H9 (cell line): ENCODE data around the gene OGFOD3. TPM values are rescaled to one million over a fixed set of nuclear protein-coding genes. Genes with fewer than 3 reads are reported as not detected.

Experiments used
- DNase-seq: peaks from one replicate; pipeline ENCODE4 v3.0.0-alpha.2; 2017
- H2AFZ ChIP-seq: one replicate; pipeline ENCODE4 v1.6.1; 2013; ENCODE audit warnings: mild to moderate bottlenecking, low read length, control low read depth, moderate library complexity
- H2AK5ac ChIP-seq: 2 replicates; pipeline ENCODE4 v1.6.1; 2013; ENCODE audit warnings: low read length, control low read depth, mixed read lengths; ENCODE audit not compliant: insufficient read length
- H2BK120ac ChIP-seq: one replicate; pipeline ENCODE4 v1.6.1; 2013; ENCODE audit warnings: low read depth, mild to moderate bottlenecking, low read length, control low read depth, inconsistent platforms; ENCODE audit not compliant: poor library complexity, severe bottlenecking
- H2BK12ac ChIP-seq: 2 replicates; pipeline ENCODE4 v1.6.1; 2013; ENCODE audit warnings: low read length, control low read depth, mixed read lengths, low read depth; ENCODE audit not compliant: insufficient read length
- H2BK15ac ChIP-seq: 2 replicates; pipeline ENCODE4 v1.6.1; 2013; ENCODE audit warnings: low read depth, low read length, control low read depth
- H2BK20ac ChIP-seq: one replicate; pipeline ENCODE4 v1.6.1; 2013; ENCODE audit warnings: low read depth, mild to moderate bottlenecking, low read length, control low read depth, inconsistent platforms; ENCODE audit not compliant: poor library complexity, severe bottlenecking
- H2BK5ac ChIP-seq: 2 replicates; pipeline ENCODE4 v1.6.1; 2013; ENCODE audit warnings: low read length, control low read depth, mixed read lengths; ENCODE audit not compliant: insufficient read length
- H3K14ac ChIP-seq: 2 replicates; pipeline ENCODE4 v1.6.1; 2013; ENCODE audit warnings: low read length, control low read depth; ENCODE audit not compliant: insufficient read depth
- H3K18ac ChIP-seq: 2 replicates; pipeline ENCODE4 v1.6.1; 2013; ENCODE audit warnings: low read depth, mild to moderate bottlenecking, mixed read lengths, low read length, control low read depth; ENCODE audit not compliant: insufficient read length
- H3K23ac ChIP-seq: 2 replicates; pipeline ENCODE4 v1.6.1; 2013; ENCODE audit warnings: low read length, control low read depth, mixed read lengths, low read depth; ENCODE audit not compliant: insufficient read length
- H3K23me2 ChIP-seq: 2 replicates; pipeline ENCODE4 v1.6.1; 2013; ENCODE audit warnings: low read depth, mild to moderate bottlenecking, mixed read lengths, low read length, control low read depth; ENCODE audit not compliant: insufficient read length, poor library complexity, severe bottlenecking
- H3K27ac ChIP-seq: 2 replicates; pipeline ENCODE4 v1.5.1; 2013; ENCODE audit warnings: low read length, control low read depth, mixed read lengths, low read depth; ENCODE audit not compliant: insufficient read length
- H3K27me3 ChIP-seq: 2 replicates; pipeline ENCODE4 v1.6.1; 2013; ENCODE audit warnings: low read length, control low read depth, inconsistent platforms; ENCODE audit not compliant: insufficient read depth
- H3K4ac ChIP-seq: 2 replicates; pipeline ENCODE4 v1.6.1; 2013; ENCODE audit warnings: low read depth, mild to moderate bottlenecking, control low read depth, inconsistent platforms, low read length, moderate library complexity
- H3K4me1 ChIP-seq: 2 replicates; pipeline ENCODE4 v1.6.1; 2013; ENCODE audit warnings: low read length, control low read depth, inconsistent platforms; ENCODE audit not compliant: insufficient read depth
- H3K4me2 ChIP-seq: 2 replicates; pipeline ENCODE4 v1.6.1; 2013; ENCODE audit warnings: low read length, control low read depth, mixed read lengths; ENCODE audit not compliant: insufficient read length, insufficient read depth
- H3K56ac ChIP-seq: 2 replicates; pipeline ENCODE4 v1.6.1; 2013; ENCODE audit warnings: low read depth, mild to moderate bottlenecking, mixed read lengths, low read length, control low read depth; ENCODE audit not compliant: insufficient read length
- H3K79me1 ChIP-seq: 2 replicates; pipeline ENCODE4 v1.6.1; 2013; ENCODE audit warnings: low read depth, mild to moderate bottlenecking, moderate library complexity, low read length, control low read depth, inconsistent platforms; ENCODE audit not compliant: insufficient read depth, poor library complexity, severe bottlenecking
- H3K79me2 ChIP-seq: 2 replicates; pipeline ENCODE4 v1.6.1; 2013; ENCODE audit warnings: low read length, control low read depth, inconsistent platforms; ENCODE audit not compliant: insufficient read depth
- H3K9ac ChIP-seq: 2 replicates; pipeline ENCODE4 v1.6.1; 2013; ENCODE audit warnings: low read length, control low read depth, mixed read lengths; ENCODE audit not compliant: insufficient read length; ENCODE audit errors: extremely low read depth
- H3K9me3 ChIP-seq: one replicate; pipeline ENCODE4 v1.6.1; 2013; ENCODE audit warnings: low read depth, low read length, inconsistent platforms; ENCODE audit not compliant: control insufficient read depth
- H3T11ph ChIP-seq: one replicate; pipeline ENCODE4 v1.6.1; 2013; ENCODE audit warnings: mild to moderate bottlenecking, low read length, control low read depth, inconsistent platforms
- H4K20me1 ChIP-seq: one replicate; pipeline ENCODE4 v1.6.1; 2013; ENCODE audit not compliant: control insufficient read depth, insufficient read length, insufficient read depth
- H4K5ac ChIP-seq: 2 replicates; pipeline ENCODE4 v1.6.1; 2013; ENCODE audit warnings: low read depth, mild to moderate bottlenecking, mixed read lengths, low read length, control low read depth; ENCODE audit not compliant: insufficient read length
- H4K8ac ChIP-seq: replicated peaks from 2 replicates; pipeline ENCODE4 v1.6.1; 2013; ENCODE audit warnings: low read length, control low read depth, mixed read lengths, low read depth; ENCODE audit not compliant: insufficient read length
- H4K91ac ChIP-seq: 2 replicates; pipeline ENCODE4 v1.6.1; 2013; ENCODE audit warnings: low read depth, mild to moderate bottlenecking, moderate library complexity, mixed read lengths, low read length, control low read depth; ENCODE audit not compliant: insufficient read length
- H3K27ac Mint-ChIP-seq, 3 experiments: 2 replicates in 2 of 3; 3 replicates in 1 of 3; pipeline ENCODE4 v1.8.0; 2020 to 2021; ENCODE audit warnings: mixed read lengths in 3 of 3, mild to moderate bottlenecking in 1 of 3, moderate library complexity in 1 of 3
- H3K27me3 Mint-ChIP-seq: 2 replicates; pipeline ENCODE4 v1.8.0; 2021; ENCODE audit warnings: low read depth, mild to moderate bottlenecking, moderate library complexity, mixed read lengths
- H3K36me3 Mint-ChIP-seq, 3 experiments: 2 replicates in 2 of 3; 3 replicates in 1 of 3; pipeline ENCODE4 v1.8.0; 2020 to 2021; ENCODE audit warnings: low read depth in 3 of 3, mixed read lengths in 3 of 3; ENCODE audit not compliant: insufficient read depth in 1 of 3
- H3K4me1 Mint-ChIP-seq, 2 experiments: 2 replicates each; pipeline ENCODE4 v1.8.0; 2020; ENCODE audit warnings: mixed read lengths in 2 of 2
- H3K4me3 Mint-ChIP-seq, 2 experiments: 2 replicates in 1 of 2; 3 replicates in 1 of 2; pipeline ENCODE4 v1.8.0; 2020 to 2021; ENCODE audit warnings: mild to moderate bottlenecking in 2 of 2, mixed read lengths in 2 of 2, moderate library complexity in 1 of 2
- H3K9me3 Mint-ChIP-seq, 2 experiments: 2 replicates in 1 of 2; 3 replicates in 1 of 2; pipeline ENCODE4 v1.8.0; 2020; ENCODE audit warnings: mild to moderate bottlenecking in 2 of 2, mixed read lengths in 2 of 2, moderate library complexity in 1 of 2
- CTCF ChIP-seq: fragments of 200-600 bp; sonication (generic); conservative IDR thresholded peaks from 3 replicates; pipeline ENCODE4 v1.8.0; 2021; ENCODE audit warnings: antibody characterized with exemption, mild to moderate bottlenecking
- WGBS: extraction: QIAGEN DNeasy Blood & Tissue Kit; methylation state at CpG from one replicate; pipeline ENCODE4 v1.1.7; 2013; ENCODE audit warnings: missing lambda C conversion rate, low lambda C conversion rate, mixed read lengths; ENCODE audit not compliant: insufficient read length; ENCODE audit errors: extremely low coverage; 5-methylcytosine and 5-hydroxymethylcytosine counted together
- total RNA-seq: library from RNA; stranded (reverse); gene quantifications from 2 replicates; pipeline ENCODE4 v1.2.1, GENCODE V29; 2021

Gene OGFOD3
- total RNA-seq, 1 experiment from 2014 or later, result 27.8 TPM

- Histone ChIP-seq H3K9me3 (no peaks in the 10 kb centered on the region), H4K8ac (no peak overlapping the region), H2BK12ac (no peak overlapping the region), H3K14ac (no peak overlapping the region), H3K56ac (no peak overlapping the region), H2BK15ac (no peak overlapping the region), H2BK5ac (no peak overlapping the region), H3K79me2 (no peaks in the 10 kb centered on the region), H3K27me3 (no peaks in the 10 kb centered on the region), H4K20me1 (no peaks in the 10 kb centered on the region), H2BK20ac (no peak overlapping the region), H3K4me2 (no peak overlapping the region), H3K4ac (no peak overlapping the region), H3K9ac (no peak overlapping the region), H3K27ac (no peak overlapping the region), H3K4me1 (no peaks in the 10 kb centered on the region), H3K23ac (no peak overlapping the region), H2BK120ac (no peak overlapping the region), H2AK5ac (no peak overlapping the region), H3T11ph (no peak overlapping the region), H3K23me2 (no peaks in the 10 kb centered on the region), H3K79me1 (no peaks in the 10 kb centered on the region), H3K18ac (no peak overlapping the region), H4K91ac (no peak overlapping the region), H2AFZ (no peak overlapping the region), H4K5ac (no peak overlapping the region)
- no peak for TF ChIP-seq CTCF
- no peaks in the 10 kb centered on the region for H3K9me3 Mint-ChIP-seq
- peaks cover 2 to 23% (median 20%) of the 10 kb centered on the region in 3 experiments for H3K36me3 Mint-ChIP-seq
- DNase-seq, result no peak
- no peaks in the 10 kb centered on the region; a peak in 1 of 4 replicates for H3K4me1 Mint-ChIP-seq
- H3K27me3 Mint-ChIP-seq, result no peaks in the 10 kb centered on the region
- no peak overlapping the region for H3K4me3 Mint-ChIP-seq
- no CpG with 5 or more reads among the region's 18 CpGs for WGBS
- peak overlapping the region in 1 of 3 experiments; percentile 75; a peak in 2 of 7 replicates for H3K27ac Mint-ChIP-seq
Observed at GRCh38 chr17:82399601-82400101, 18.7 kb downstream of the OGFOD3 start.
